ENCODE measurements around the gene EBLN1.

GRCh38 chr10:22245567-22245966 lies 27.8 kb upstream of the EBLN1 start:
- TF ChIP-seq, protein P1, sequence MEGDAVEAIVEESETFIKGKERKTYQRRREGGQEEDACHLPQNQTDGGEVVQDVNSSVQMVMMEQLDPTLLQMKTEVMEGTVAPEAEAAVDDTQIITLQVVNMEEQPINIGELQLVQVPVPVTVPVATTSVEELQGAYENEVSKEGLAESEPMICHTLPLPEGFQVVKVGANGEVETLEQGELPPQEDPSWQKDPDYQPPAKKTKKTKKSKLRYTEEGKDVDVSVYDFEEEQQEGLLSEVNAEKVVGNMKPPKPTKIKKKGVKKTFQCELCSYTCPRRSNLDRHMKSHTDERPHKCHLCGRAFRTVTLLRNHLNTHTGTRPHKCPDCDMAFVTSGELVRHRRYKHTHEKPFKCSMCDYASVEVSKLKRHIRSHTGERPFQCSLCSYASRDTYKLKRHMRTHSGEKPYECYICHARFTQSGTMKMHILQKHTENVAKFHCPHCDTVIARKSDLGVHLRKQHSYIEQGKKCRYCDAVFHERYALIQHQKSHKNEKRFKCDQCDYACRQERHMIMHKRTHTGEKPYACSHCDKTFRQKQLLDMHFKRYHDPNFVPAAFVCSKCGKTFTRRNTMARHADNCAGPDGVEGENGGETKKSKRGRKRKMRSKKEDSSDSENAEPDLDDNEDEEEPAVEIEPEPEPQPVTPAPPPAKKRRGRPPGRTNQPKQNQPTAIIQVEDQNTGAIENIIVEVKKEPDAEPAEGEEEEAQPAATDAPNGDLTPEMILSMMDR (IDR thresholded peaks at IDR 0.05), result no peak
- no peak for TF ChIP-seq POLR2A (IDR thresholded peaks at IDR 0.05)
